Suprapubic skin (tissue), 4 donors: Measurements from ENCODE around the gene ABCC1. TPM values are rescaled to one million over a fixed set of nuclear protein-coding genes. Genes with fewer than 3 reads are reported as not detected.
A peak's percentile ranks its signal among the peaks of the same experiment; 100 is the strongest.
"Not testable (repeated sequence)": the region's sequence is repeated elsewhere in the genome, so short reads cannot be mapped to it uniquely, and the experiment has no call there.

ENCODE experiments used
- DNase-seq, 2 donors: peaks; one replicate each; pipeline ENCODE4 v3.0.0-alpha.2; 2019; ENCODE audit warnings: low spot score in 2 of 2
- H3K27ac ChIP-seq: fragments of 200-600 bp; sonication (generic); one replicate; pipeline ENCODE4 v1.5.1; 2019
- H3K27me3 ChIP-seq: fragments of 200-600 bp; sonication (generic); one replicate; pipeline ENCODE4 v1.5.1; 2019
- H3K36me3 ChIP-seq: fragments of 200-600 bp; sonication (generic); one replicate; pipeline ENCODE4 v1.5.1; 2019
- H3K4me1 ChIP-seq: fragments of 200-600 bp; sonication (generic); one replicate; pipeline ENCODE4 v1.5.1; 2019
- H3K4me3 ChIP-seq: fragments of 200-600 bp; sonication (generic); one replicate; pipeline ENCODE4 v1.5.1; 2019; ENCODE audit warnings: mild to moderate bottlenecking
- H3K9me3 ChIP-seq: fragments of 200-600 bp; sonication (generic); one replicate; pipeline ENCODE4 v1.5.1; 2019
- EP300 ChIP-seq: sonication (generic); formaldehyde crosslinking; IDR thresholded peaks from one replicate; pipeline ENCODE4 v1.6.1; 2017; ENCODE audit warnings: antibody characterized with exemption
- POLR2A ChIP-seq, 2 donors: fragments of 450-650 bp; IDR thresholded peaks; one replicate each; pipeline ENCODE4 v1.6.1; 2017; ENCODE audit warnings: antibody characterized with exemption in 2 of 2, mild to moderate bottlenecking in 2 of 2, moderate library complexity in 2 of 2
- POLR2AphosphoS5 ChIP-seq, 3 donors: sonication (generic); formaldehyde crosslinking; IDR thresholded peaks; one replicate each; pipeline ENCODE4 v1.6.1; 2017; ENCODE audit warnings: antibody characterized with exemption in 3 of 3
- WGBS: methylation state at CpG from one replicate; pipeline ENCODE4 v1.1.5; 2018; 5-methylcytosine and 5-hydroxymethylcytosine counted together
- total RNA-seq, 4 donors: library from RNA; depleted of rRNA; stranded (reverse); fragments of >200 nt; gene quantifications; one replicate each; pipeline ENCODE4 v1.1.0, GENCODE V29; 2016
- TF ChIP-seq, protein P1 (sequence below), 2 donors: fragments of 200-600 bp in 1 of 2; fragments of 450-650 bp in 1 of 2; sonication (generic) in 1 of 2; IDR thresholded peaks; one replicate each; pipeline ENCODE4 v1.5.1; 2016 to 2019; ENCODE audit warnings: antibody characterized with exemption in 2 of 2, mild to moderate bottlenecking in 1 of 2, moderate library complexity in 1 of 2

The ABCC1 gene
- total RNA-seq, 4 donors from 2014 or later, result 22.1 to 37.4 (median 27.2) TPM

DNA sequence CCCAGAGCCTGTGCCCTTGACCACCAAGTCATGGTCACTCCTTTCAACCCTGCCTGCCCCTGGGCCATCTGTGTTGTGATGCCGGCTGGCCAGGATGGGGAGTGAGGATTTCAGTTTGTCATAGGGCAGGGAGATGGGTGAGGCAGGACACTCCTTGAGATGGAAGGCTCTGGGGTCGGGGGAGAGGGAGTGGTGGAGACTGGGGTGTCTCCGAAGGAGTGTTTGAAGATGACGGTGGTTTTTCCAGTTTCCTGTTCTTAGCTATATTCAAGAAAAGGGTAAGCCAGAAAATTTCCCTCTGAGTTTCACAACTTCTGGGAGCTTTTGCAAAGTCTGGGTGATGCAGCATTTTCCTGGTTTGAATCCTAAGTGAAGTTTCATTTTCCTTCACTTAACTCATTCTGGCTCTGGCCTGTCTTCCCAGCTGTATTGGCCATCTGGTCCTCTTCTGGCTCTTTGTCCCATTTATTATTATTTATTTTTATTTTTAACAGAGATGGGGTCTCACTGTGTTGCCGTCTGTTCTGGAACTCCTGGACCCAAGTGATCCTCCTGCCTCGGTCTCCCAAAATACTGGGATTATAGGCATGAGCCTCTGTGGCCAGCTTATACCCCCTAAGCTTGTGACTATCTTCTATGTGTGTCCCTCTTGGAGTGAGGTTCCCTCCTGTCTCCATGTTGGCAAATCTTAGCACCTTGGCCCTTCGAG lies 27.7 kb downstream of the ABCC1 start:
- no peaks in the 10 kb centered on the region for H3K36me3 ChIP-seq
- H3K9me3 ChIP-seq, result peaks cover 3% of the 10 kb centered on the region
- TF ChIP-seq, protein P1, sequence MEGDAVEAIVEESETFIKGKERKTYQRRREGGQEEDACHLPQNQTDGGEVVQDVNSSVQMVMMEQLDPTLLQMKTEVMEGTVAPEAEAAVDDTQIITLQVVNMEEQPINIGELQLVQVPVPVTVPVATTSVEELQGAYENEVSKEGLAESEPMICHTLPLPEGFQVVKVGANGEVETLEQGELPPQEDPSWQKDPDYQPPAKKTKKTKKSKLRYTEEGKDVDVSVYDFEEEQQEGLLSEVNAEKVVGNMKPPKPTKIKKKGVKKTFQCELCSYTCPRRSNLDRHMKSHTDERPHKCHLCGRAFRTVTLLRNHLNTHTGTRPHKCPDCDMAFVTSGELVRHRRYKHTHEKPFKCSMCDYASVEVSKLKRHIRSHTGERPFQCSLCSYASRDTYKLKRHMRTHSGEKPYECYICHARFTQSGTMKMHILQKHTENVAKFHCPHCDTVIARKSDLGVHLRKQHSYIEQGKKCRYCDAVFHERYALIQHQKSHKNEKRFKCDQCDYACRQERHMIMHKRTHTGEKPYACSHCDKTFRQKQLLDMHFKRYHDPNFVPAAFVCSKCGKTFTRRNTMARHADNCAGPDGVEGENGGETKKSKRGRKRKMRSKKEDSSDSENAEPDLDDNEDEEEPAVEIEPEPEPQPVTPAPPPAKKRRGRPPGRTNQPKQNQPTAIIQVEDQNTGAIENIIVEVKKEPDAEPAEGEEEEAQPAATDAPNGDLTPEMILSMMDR (IDR thresholded peaks at IDR 0.05), result no peak
- TF ChIP-seq EP300 (no peak), POLR2A (IDR thresholded peaks at IDR 0.05) (no peak), POLR2AphosphoS5 (IDR thresholded peaks at IDR 0.05) (no peak)
- H3K27ac ChIP-seq, result peak overlapping the region; percentile 89
- no peak overlapping the region for H3K4me3 ChIP-seq
- peaks cover 31% of the 10 kb centered on the region for H3K4me1 ChIP-seq
- no peaks in the 10 kb centered on the region for H3K27me3 ChIP-seq
- WGBS, result 79% methylated on average over 7 of the region's 7 CpGs
- peak; percentile 75 to 83 for DNase-seq

DNA sequence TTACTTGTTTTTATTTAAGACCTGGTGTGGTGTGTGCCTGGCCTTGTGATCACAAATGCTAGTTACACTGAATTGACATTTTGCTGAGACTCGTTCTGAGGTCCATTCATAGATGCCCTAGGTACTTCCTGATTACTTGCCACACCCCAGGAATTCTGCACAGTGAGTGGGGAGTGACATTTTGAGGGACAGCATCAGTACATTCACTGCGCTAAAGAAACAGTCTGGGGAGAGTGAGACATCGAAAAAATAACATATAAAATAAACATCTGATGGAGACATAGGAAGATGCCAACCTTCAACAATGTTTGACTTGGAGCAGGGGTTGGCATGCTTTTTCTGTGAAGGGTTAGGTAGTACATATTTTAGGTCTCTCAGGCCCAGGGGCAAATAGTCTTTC lies 30.4 kb downstream of the ABCC1 start:
- 77% methylated on average over 3 of the region's 3 CpGs for WGBS
- Histone ChIP-seq H3K36me3 (no peaks in the 10 kb centered on the region), H3K9me3 (peaks cover 5% of the 10 kb centered on the region), H3K27me3 (no peaks in the 10 kb centered on the region), H3K4me3 (no peak overlapping the region), H3K27ac (no peak overlapping the region), H3K4me1 (peaks cover 22% of the 10 kb centered on the region)
- no peak for DNase-seq
- TF ChIP-seq, protein P1 (IDR thresholded peaks at IDR 0.05), result no peak
- TF ChIP-seq POLR2A (IDR thresholded peaks at IDR 0.05) (no peak), EP300 (no peak), POLR2AphosphoS5 (IDR thresholded peaks at IDR 0.05) (no peak)

DNA sequence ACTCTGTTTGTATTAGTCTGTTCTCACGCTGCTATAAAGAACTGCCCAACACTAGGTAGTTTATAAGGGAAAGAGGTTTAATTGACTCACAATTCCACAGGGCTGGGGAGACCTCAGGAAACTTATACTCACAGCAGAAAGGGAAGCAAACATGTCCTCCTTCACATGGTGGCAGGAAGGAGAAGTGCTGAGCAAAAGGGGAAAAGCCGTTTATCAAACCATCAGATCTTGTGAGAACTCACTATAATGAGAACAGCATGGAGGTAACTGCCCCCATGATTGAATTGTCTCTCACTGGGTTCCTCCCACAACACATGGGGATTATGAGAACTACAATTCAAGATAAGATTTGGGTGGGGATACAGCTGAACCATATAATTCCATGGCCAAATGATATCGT lies 30.9 kb downstream of the ABCC1 start:
- 72% methylated on average over 3 of the region's 3 CpGs for WGBS
- no peaks in the 10 kb centered on the region for H3K27me3 ChIP-seq
- H3K4me1 ChIP-seq, result peaks cover 18% of the 10 kb centered on the region
- H3K36me3 ChIP-seq, result no peaks in the 10 kb centered on the region
- no peak overlapping the region for H3K27ac ChIP-seq
- no peak overlapping the region for H3K4me3 ChIP-seq
- TF ChIP-seq, protein P1 (IDR thresholded peaks at IDR 0.05), result no peak
- TF ChIP-seq POLR2A (IDR thresholded peaks at IDR 0.05) (no peak), EP300 (no peak), POLR2AphosphoS5 (IDR thresholded peaks at IDR 0.05) (no peak)
- DNase-seq, result no peak
- peaks cover 5% of the 10 kb centered on the region for H3K9me3 ChIP-seq

DNA sequence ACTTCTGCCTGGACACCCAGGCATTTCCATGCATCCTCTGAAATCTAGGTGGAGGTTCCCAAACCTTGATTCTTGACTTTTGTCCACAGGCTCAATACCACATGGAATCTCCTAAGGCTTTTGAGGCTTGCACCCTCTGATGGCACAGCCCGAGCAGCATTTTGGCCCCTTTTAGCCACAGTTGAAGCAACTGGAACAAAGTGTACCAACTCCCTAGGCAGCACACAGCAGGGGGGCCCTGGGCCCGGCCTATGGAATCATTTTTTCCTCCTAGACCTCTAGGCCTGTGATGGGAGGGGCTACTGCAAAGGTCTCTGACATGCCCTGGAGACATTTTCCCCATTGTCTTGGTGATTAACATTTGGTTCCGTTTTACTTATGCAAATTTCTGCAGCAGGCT lies 32.0 kb downstream of the ABCC1 start:
- 62% methylated on average over 3 of the region's 3 CpGs for WGBS
- H3K4me1 ChIP-seq, result peaks cover 7% of the 10 kb centered on the region
- no peak for TF ChIP-seq EP300

DNA sequence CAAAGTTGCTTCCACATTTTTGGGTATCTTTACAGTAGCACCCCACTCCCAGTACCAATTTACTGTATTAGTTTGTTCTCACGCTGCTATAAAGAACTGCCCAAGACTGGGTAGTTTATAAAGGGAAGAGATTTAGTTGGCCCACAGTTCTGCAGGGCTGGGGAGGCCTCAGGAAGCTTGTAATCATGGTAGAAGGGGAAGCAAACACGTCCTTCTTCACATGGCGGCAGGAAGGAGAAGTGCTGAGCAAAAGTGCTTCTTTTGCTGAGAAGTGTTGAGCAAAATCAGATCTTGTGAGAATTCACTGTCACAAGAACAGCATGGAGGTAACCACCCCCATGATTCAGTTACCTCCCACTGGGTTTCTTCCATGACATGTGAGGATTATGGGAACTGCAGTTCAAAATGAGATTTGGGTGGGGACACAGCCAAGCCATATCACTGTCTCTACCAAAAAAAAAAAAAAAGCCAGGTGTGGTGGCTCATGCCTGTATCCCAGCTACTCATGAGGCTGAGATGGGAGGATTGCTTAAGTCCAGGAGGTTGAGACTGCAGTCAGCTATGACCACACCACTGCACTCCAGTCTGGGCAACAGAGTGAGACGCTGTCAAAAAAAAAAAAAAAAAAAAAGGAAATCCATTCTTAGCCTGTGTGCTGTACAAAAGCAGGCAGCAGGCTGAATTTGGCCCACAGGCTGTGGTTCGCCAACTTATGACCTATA lies 32.9 kb downstream of the ABCC1 start:
- H3K9me3 ChIP-seq, H3K27me3 ChIP-seq, H3K36me3 ChIP-seq, DNase-seq, H3K4me3 ChIP-seq, H3K27ac ChIP-seq, H3K4me1 ChIP-seq: not testable (repeated sequence)
- WGBS, result 95% methylated on average over 5 of the region's 5 CpGs

More for the DNA sequence above, 32.0 kb downstream of the ABCC1 start:
- H3K9me3 ChIP-seq, result peaks cover 5% of the 10 kb centered on the region
- DNase-seq, result no peak
- H3K27me3 ChIP-seq, result no peaks in the 10 kb centered on the region
- H3K36me3 ChIP-seq, result no peaks in the 10 kb centered on the region
- no peak overlapping the region for H3K4me3 ChIP-seq
- no peak overlapping the region for H3K27ac ChIP-seq

DNA sequence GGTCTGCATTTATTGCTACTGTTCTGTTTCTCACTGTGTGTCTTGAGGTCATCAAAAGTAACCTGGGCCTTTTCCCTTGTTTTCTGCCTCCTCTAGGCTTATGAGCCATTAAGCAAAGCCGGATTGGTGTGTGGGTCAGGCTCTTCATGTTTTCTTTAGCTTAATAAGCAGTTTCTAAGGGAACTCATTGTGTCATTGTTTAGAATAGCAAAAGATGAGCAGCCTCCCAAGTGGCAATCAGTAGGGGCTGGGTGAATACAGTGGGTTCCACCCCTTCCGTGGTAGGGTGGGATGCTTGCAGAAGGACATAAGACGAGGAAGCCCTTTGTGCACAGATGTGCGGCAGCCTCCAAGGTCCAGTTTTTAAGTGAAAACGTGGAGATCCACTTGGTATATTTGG lies 34.5 kb downstream of the ABCC1 start:
- peaks cover 3% of the 10 kb centered on the region for H3K4me1 ChIP-seq
- H3K27me3 ChIP-seq, result no peaks in the 10 kb centered on the region
- no peak for DNase-seq
- 59% methylated on average over 5 of the region's 5 CpGs for WGBS
- TF ChIP-seq EP300, result no peak
- no peak for TF ChIP-seq POLR2A (IDR thresholded peaks at IDR 0.05)
- TF ChIP-seq, protein P1 (IDR thresholded peaks at IDR 0.05), result no peak
- TF ChIP-seq POLR2AphosphoS5 (IDR thresholded peaks at IDR 0.05), result no peak
- no peak overlapping the region for H3K27ac ChIP-seq
- no peaks in the 10 kb centered on the region for H3K36me3 ChIP-seq
- H3K9me3 ChIP-seq, result peaks cover 5% of the 10 kb centered on the region
- H3K4me3 ChIP-seq, result no peak overlapping the region
